GM12874 (cell line): Measurements from ENCODE around the gene TRAPPC12.

Experiments
- TF ChIP-seq, protein P1 (sequence below): IDR thresholded peaks from 2 replicates; pipeline ENCODE4 v1.5.1; 2011; ENCODE audit warnings: low read depth, mild to moderate bottlenecking, control low read depth, low read length, moderate library complexity; ENCODE audit not compliant: insufficient read depth

TRAPPC12 gene

DNA sequence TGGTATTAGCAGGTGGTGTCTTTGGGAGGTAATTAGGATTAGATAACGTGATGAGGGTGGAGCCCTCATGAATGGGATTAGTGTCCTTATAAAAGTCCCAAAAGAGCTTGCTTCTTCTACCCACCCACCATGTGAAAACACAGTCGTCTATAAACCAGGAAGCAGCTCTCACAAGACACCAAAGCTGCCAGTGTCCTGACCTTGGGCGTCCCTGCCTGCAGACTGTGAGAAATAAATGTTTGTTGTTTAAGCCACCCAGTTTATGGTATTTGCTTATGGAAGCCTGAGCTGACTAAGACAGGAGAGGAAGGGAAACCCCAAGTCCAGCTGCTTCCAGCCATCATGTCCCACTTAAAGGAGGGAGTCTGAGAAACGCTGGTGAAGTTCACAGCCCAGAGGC, 126.3 kb downstream of the TRAPPC12 start:
- TF ChIP-seq, protein P1, sequence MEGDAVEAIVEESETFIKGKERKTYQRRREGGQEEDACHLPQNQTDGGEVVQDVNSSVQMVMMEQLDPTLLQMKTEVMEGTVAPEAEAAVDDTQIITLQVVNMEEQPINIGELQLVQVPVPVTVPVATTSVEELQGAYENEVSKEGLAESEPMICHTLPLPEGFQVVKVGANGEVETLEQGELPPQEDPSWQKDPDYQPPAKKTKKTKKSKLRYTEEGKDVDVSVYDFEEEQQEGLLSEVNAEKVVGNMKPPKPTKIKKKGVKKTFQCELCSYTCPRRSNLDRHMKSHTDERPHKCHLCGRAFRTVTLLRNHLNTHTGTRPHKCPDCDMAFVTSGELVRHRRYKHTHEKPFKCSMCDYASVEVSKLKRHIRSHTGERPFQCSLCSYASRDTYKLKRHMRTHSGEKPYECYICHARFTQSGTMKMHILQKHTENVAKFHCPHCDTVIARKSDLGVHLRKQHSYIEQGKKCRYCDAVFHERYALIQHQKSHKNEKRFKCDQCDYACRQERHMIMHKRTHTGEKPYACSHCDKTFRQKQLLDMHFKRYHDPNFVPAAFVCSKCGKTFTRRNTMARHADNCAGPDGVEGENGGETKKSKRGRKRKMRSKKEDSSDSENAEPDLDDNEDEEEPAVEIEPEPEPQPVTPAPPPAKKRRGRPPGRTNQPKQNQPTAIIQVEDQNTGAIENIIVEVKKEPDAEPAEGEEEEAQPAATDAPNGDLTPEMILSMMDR, result no peak

DNA sequence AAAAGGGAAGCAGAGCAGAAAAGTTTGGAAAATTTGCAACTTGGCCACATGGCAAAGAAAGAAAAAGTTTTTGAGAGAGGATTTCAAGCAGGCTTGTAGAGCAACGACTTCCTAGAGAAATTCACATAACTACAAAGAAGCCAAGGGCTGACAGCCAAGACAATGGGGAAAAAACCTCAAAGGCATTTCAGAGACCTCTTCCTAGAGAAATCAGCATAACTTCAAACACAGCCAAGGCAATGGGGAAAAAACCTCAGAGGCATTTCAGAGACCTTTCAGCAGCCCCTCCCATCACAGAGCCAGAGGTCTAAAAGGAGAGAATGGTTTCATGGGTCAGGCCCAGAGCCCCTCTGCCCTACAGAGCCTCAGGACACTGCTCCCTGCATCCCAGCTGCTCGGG, 132.6 kb downstream of the TRAPPC12 start:
- TF ChIP-seq, protein P1, result no peak

DNA sequence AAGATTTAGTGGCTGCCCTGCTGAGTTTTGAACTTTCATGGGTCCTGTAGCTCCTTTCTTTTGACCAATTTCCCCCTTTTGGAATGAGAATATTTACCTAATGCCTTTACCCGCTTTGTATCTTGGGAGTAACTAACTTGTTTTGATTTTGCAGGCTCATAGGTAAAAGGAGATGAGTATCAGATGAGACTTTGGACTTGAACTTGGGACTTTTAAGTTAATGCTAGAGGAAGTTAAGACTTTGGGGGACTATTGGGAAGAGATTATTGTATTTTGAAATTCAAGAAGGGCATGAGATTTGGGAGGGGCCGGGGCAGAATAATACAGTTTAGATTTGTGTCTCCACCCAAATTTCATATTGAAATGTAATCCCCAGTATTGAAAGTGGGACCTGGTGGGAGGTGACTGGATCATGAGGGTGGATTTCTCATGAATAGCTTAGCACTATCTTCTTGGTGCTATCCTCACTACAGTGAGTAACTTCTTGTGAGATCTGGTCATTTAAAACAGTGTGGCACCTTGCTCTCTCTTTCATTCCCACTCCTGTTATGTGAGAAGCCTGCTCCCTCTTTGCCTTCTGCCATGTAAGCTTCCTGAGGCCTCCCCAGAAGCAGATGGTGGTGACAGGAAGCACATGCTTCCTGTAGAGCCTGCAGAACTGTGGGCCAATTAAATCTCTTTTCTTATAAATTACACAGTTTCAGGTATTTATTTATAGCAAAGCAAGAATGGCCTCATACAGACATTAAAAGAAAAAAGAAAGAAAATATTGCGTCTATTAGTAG, 133.7 kb downstream of the TRAPPC12 start:
- TF ChIP-seq, protein P1, result no peak

DNA sequence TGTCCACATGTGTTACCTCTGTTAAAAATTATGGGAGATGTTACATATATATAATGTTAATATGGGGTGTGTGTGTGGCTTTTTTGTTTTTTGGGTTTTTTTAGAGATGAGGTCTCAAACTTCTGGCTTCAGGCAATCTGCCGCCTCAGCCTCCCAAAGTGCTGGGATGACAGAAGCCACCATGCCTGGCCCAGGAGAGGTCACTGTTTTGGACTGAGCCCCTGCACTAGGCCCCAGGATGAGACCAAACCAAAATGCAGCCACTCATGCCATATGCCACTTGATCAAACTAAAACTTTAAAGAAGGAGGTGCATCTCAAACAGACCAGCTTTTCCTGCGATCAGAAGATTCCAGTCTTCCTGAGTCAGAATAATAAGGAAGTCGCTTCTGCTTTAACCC, 137.3 kb downstream of the TRAPPC12 start:
- TF ChIP-seq, protein P1, result no peak

DNA sequence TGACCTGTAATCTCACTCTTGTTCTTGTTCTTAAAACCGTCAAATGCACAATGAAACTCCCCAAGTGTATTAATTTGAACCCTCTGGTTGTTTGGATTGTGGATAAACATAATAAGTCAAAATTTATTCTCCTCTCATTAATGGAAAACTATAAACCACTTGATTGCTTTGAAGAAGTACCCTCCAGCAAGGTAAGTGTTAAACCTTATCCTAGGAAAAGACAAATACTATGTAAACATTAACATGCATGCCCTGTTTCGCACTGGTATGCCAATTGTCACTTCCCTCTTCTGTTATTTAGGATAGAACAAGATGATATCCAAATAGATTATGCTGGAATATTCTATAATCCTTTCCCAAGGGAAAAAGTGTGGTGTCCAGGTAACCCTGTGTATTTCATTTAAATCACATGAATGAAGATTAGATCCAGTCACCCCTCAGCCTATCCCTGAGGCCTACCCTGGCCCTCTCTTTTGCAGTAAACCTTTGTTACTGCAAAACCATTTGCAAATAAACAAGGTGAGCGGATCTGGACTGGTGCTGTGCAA, 138.5 kb downstream of the TRAPPC12 start:
- TF ChIP-seq, protein P1, result no peak

DNA sequence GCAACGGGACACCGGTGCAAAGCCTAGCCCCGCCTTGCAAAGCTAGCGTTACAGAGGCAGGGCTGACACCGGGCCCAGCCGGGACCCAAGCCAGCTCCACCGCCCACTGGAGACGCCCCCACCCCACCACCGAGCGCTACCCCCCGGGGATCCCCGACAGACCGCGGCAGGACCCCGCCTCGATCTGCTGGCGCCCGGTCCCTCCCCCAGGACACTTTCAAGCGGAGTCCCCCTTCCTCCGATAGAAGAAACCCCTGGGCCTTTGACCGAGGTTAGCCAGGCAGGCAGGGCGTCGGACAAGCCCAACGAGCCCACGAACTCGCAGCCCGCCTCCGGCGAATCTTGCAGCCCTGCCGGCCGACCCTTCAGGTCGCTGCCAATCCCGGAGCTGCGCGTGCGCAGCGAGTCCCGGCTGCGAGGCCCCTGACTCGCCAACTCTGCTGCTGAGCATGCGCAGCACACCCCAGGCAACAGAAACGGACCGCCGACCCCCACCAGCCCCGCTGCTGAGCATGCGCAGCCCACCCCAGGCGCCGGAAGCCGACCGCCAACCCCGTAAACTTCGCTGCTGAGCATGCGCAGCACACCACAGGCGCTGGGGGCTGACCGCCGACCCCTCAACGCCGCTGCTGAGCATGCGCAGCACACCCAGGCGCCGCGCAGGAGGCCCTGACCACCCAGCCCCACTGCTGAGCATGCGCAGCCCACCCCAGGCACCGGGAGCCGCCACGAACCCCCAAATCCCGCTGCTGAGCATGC, 139.2 kb downstream of the TRAPPC12 start:
- TF ChIP-seq, protein P1, result no peak
